Measurements from ENCODE around the gene SAP25. TPM values are rescaled to one million over a fixed set of nuclear protein-coding genes. Genes with fewer than 3 reads are reported as not detected.

The SAP25 gene
- total and polyA plus RNA-seq, 4 donors: 0.33 to 0.84 (median 0.56) TPM; not detected in 1

DNA sequence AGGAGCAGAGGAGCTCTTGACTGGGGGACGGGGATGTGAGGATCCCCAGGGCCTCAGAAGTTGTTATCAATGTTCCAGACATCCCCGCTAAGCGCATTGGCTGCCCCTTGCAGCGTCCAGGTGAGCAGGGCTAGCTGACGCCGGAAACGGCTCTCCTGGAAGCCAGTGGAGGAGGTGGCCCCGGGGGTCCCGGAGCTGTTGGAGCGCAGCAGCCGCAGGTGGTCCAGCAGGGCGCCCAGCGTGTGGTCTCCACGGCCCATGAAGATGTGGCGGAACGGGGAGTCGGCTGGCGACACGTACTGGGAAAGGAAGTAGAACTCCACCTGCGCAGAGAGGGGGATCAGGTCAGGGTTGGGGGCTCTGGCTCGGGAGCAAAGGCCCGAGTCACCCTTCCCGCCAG is 47.1 kb upstream of the SAP25 start:
- Histone ChIP-seq H3K9ac (ENCODE audit: low read depth in 1 of 2, low read length in 2 of 2) (no peak overlapping the region), H3K4me1 (ENCODE audit: control insufficient read depth in 4 of 4, insufficient read depth in 4 of 4, low read length in 3 of 4) (peaks cover 0 to 27% (median 24%) of the 10 kb centered on the region in 4 donors), H3K9me3 (ENCODE audit: control insufficient read depth in 4 of 4, low read length in 3 of 4) (no peaks in the 10 kb centered on the region), H3K4me3 (ENCODE audit: low read depth in 1 of 3, low read length in 3 of 3) (no peak overlapping the region), H3K27ac (ENCODE audit: low read depth in 1 of 2, low read length in 2 of 2) (no peak overlapping the region), H3K27me3 (ENCODE audit: control insufficient read depth in 4 of 4, insufficient read depth in 4 of 4, low read length in 3 of 4) (no peaks in the 10 kb centered on the region), H3K36me3 (ENCODE audit: control insufficient read depth in 4 of 4, insufficient read depth in 3 of 4, low read depth in 1 of 4, low read length in 3 of 4) (peaks cover 2 to 18% (median 9%) of the 10 kb centered on the region in 4 donors)
- no peak for DNase-seq (ENCODE audit: low spot score)
- TF ChIP-seq HNF4A (conservative IDR thresholded peaks at IDR 0.05) (no peak), YY1 (IDR thresholded peaks at IDR 0.05) (no peak), FOXA2 (IDR thresholded peaks at IDR 0.05) (no peak)
- 96% methylated on average over 23 of the region's 23 CpGs for WGBS

DNA sequence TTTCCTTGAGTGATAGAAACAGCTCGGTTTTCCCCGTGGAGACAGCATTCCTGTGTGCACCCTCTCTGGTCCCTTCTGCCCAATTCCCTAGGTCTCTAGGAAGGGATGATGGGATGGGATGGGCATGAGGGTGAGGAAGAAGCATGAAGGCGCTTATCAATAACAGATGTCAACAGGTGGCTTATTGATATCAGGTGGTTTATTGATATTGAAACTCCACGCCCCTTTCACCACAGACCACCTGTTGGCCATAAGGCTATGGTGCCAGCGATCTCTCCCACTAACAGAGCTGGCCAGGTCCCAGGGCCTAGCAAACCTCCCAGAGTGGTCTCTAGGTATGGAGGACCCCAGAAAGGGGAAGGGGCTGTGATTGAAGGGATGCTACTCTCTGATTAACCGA is 46.5 kb upstream of the SAP25 start:
- Histone ChIP-seq H3K9ac (ENCODE audit: low read depth in 1 of 2, low read length in 2 of 2) (no peak overlapping the region), H3K4me3 (ENCODE audit: low read depth in 1 of 3, low read length in 3 of 3) (no peak overlapping the region), H3K9me3 (ENCODE audit: control insufficient read depth in 4 of 4, low read length in 3 of 4) (no peaks in the 10 kb centered on the region), H3K36me3 (ENCODE audit: control insufficient read depth in 4 of 4, insufficient read depth in 3 of 4, low read depth in 1 of 4, low read length in 3 of 4) (peaks cover 2 to 13% (median 8%) of the 10 kb centered on the region in 4 donors), H3K27me3 (ENCODE audit: control insufficient read depth in 4 of 4, insufficient read depth in 4 of 4, low read length in 3 of 4) (no peaks in the 10 kb centered on the region), H3K4me1 (ENCODE audit: control insufficient read depth in 4 of 4, insufficient read depth in 4 of 4, low read length in 3 of 4) (peaks cover 0 to 24% (median 23%) of the 10 kb centered on the region in 4 donors), H3K27ac (ENCODE audit: low read depth in 1 of 2, low read length in 2 of 2) (no peak overlapping the region)
- no peak for DNase-seq (ENCODE audit: low spot score)
- WGBS: 95% methylated on average over 6 of the region's 6 CpGs
- TF ChIP-seq RAD21 (IDR thresholded peaks at IDR 0.05): no peak
- no peak for TF ChIP-seq GABPA (IDR thresholded peaks at IDR 0.05 in 1 of 2, conservative IDR thresholded peaks at IDR 0.05 in 1 of 2)
- TF ChIP-seq HNF4G (IDR thresholded peaks at IDR 0.05): no peak
- TF ChIP-seq, protein P1, sequence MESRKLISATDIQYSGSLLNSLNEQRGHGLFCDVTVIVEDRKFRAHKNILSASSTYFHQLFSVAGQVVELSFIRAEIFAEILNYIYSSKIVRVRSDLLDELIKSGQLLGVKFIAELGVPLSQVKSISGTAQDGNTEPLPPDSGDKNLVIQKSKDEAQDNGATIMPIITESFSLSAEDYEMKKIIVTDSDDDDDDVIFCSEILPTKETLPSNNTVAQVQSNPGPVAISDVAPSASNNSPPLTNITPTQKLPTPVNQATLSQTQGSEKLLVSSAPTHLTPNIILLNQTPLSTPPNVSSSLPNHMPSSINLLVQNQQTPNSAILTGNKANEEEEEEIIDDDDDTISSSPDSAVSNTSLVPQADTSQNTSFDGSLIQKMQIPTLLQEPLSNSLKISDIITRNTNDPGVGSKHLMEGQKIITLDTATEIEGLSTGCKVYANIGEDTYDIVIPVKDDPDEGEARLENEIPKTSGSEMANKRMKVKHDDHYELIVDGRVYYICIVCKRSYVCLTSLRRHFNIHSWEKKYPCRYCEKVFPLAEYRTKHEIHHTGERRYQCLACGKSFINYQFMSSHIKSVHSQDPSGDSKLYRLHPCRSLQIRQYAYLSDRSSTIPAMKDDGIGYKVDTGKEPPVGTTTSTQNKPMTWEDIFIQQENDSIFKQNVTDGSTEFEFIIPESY (IDR thresholded peaks at IDR 0.05): no peak
- TF ChIP-seq, protein P2, sequence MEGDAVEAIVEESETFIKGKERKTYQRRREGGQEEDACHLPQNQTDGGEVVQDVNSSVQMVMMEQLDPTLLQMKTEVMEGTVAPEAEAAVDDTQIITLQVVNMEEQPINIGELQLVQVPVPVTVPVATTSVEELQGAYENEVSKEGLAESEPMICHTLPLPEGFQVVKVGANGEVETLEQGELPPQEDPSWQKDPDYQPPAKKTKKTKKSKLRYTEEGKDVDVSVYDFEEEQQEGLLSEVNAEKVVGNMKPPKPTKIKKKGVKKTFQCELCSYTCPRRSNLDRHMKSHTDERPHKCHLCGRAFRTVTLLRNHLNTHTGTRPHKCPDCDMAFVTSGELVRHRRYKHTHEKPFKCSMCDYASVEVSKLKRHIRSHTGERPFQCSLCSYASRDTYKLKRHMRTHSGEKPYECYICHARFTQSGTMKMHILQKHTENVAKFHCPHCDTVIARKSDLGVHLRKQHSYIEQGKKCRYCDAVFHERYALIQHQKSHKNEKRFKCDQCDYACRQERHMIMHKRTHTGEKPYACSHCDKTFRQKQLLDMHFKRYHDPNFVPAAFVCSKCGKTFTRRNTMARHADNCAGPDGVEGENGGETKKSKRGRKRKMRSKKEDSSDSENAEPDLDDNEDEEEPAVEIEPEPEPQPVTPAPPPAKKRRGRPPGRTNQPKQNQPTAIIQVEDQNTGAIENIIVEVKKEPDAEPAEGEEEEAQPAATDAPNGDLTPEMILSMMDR (IDR thresholded peaks at IDR 0.05; ENCODE audit: low read depth, low read length, missing input control): no peak
- no peak for TF ChIP-seq RXRA (IDR thresholded peaks at IDR 0.05)
- no peak for TF ChIP-seq FOXA2 (IDR thresholded peaks at IDR 0.05)

DNA sequence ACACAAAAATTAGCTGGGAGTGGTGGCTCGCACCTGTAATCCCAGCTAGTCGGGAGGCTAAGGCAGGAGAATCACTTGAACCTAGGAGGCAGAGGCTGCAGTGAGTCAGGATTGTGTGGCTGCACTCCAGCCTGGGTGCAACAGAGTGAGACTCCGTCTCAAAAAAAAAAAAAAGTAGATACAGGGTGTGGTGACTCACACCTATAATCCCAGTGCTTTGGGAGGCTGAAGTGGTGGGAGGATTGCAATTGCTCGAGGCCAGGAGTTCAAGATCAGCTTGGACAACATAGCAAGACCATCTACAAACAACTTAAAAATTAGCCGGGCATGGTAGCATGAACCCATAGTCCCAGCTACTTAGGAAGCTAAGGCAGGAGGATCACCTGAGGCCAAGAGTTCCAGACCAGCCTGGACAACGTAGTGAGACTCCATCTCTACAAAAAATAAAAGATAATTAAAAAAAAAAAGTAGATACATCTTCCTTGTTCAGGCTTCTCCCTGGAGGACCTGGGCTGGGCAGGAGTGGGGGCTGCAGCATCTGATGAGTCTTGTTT is 40.7 kb upstream of the SAP25 start:
- 94% methylated on average over 6 of the region's 6 CpGs for WGBS
- H3K9ac ChIP-seq (ENCODE audit: low read depth in 1 of 2, low read length in 2 of 2): no peak overlapping the region
- TF ChIP-seq GABPA (IDR thresholded peaks at IDR 0.05 in 1 of 2, conservative IDR thresholded peaks at IDR 0.05 in 1 of 2) (no peak), EGR1 (IDR thresholded peaks at IDR 0.05; ENCODE audit: low read depth in 2 of 2) (no peak), FOXA2 (IDR thresholded peaks at IDR 0.05) (no peak), YY1 (IDR thresholded peaks at IDR 0.05) (no peak), FOXA1 (IDR thresholded peaks at IDR 0.05) (no peak), NR2F2 (IDR thresholded peaks at IDR 0.05) (no peak), HNF4A (conservative IDR thresholded peaks at IDR 0.05) (no peak), RXRA (IDR thresholded peaks at IDR 0.05) (no peak), JUND (IDR thresholded peaks at IDR 0.05) (no peak), SP1 (IDR thresholded peaks at IDR 0.05) (no peak), RAD21 (IDR thresholded peaks at IDR 0.05) (no peak), TAF1 (conservative IDR thresholded peaks at IDR 0.05) (no peak), HNF4G (IDR thresholded peaks at IDR 0.05) (no peak)
- TF ChIP-seq, protein P3, sequence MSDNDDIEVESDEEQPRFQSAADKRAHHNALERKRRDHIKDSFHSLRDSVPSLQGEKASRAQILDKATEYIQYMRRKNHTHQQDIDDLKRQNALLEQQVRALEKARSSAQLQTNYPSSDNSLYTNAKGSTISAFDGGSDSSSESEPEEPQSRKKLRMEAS (IDR thresholded peaks at IDR 0.05): no peak
- TF ChIP-seq, protein P4, sequence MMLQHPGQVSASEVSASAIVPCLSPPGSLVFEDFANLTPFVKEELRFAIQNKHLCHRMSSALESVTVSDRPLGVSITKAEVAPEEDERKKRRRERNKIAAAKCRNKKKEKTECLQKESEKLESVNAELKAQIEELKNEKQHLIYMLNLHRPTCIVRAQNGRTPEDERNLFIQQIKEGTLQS (IDR thresholded peaks at IDR 0.05): no peak
- TF ChIP-seq, protein P1 (IDR thresholded peaks at IDR 0.05): no peak
- TF ChIP-seq, protein P2 (IDR thresholded peaks at IDR 0.05; ENCODE audit: low read depth, low read length, missing input control): no peak

More for the DNA sequence above, 40.7 kb upstream of the SAP25 start:
- Histone ChIP-seq H3K27me3 (ENCODE audit: control insufficient read depth in 4 of 4, insufficient read depth in 4 of 4, low read length in 3 of 4) (no peaks in the 10 kb centered on the region), H3K4me3 (ENCODE audit: low read depth in 1 of 3, low read length in 3 of 3) (no peak overlapping the region), H3K27ac (ENCODE audit: low read depth in 1 of 2, low read length in 2 of 2) (no peak overlapping the region), H3K4me1 (ENCODE audit: control insufficient read depth in 4 of 4, insufficient read depth in 4 of 4, low read length in 3 of 4) (peaks cover 3 to 19% (median 14%) of the 10 kb centered on the region in 4 donors), H3K9me3 (ENCODE audit: control insufficient read depth in 4 of 4, low read length in 3 of 4) (no peaks in the 10 kb centered on the region), H3K36me3 (ENCODE audit: control insufficient read depth in 4 of 4, insufficient read depth in 3 of 4, low read depth in 1 of 4, low read length in 3 of 4) (no peaks in the 10 kb centered on the region)
- DNase-seq (ENCODE audit: low spot score): no peak
